GM13976 (cell line): ENCODE results near the gene EPS15.

ENCODE experiments used
- DNase-seq: peaks from one replicate; pipeline ENCODE4 v3.0.0; 2012; ENCODE audit warnings: low spot score
- CTCF ChIP-seq: IDR thresholded peaks from 2 replicates; pipeline ENCODE4 v1.5.1; 2012; ENCODE audit warnings: borderline replicate concordance, mild to moderate bottlenecking; ENCODE audit not compliant: insufficient read depth; ENCODE audit errors: extremely low read depth, missing control alignments, control extremely low read depth
- in situ Hi-C: fragments of 300-500 bp; cut with MboI; formaldehyde crosslinking; loops from one replicate; pipeline ENCODE4 v1.12.0; 2022; ENCODE audit warnings: low sequenced_read_pairs, mixed read lengths, inconsistent platforms; ENCODE audit not compliant: unreplicated experiment

EPS15 gene

GRCh38 chr1:51305371-51305823, 213.7 kb downstream of the EPS15 start:
- in situ Hi-C loops, result no loop called here
- no peak for TF ChIP-seq CTCF

GRCh38 chr1:51304360-51304759, 214.7 kb downstream of the EPS15 start:
- DNase-seq, result no peak
- in situ Hi-C loops, result no loop called here
- no peak for TF ChIP-seq CTCF

More at GRCh38 chr1:51305371-51305823, 213.7 kb downstream of the EPS15 start:
- DNase-seq, result no peak
